ENCODE measurements around the gene SOCS1. TPM values are rescaled to one million over a fixed set of nuclear protein-coding genes. Genes with fewer than 3 reads are reported as not detected.

The SOCS1 gene
- total and polyA plus RNA-seq, 2 of the 8 experiments (the other 6 are each of a cell fraction or from before 2014, with no cell fraction given): 21.0 to 48.9 TPM

DNA sequence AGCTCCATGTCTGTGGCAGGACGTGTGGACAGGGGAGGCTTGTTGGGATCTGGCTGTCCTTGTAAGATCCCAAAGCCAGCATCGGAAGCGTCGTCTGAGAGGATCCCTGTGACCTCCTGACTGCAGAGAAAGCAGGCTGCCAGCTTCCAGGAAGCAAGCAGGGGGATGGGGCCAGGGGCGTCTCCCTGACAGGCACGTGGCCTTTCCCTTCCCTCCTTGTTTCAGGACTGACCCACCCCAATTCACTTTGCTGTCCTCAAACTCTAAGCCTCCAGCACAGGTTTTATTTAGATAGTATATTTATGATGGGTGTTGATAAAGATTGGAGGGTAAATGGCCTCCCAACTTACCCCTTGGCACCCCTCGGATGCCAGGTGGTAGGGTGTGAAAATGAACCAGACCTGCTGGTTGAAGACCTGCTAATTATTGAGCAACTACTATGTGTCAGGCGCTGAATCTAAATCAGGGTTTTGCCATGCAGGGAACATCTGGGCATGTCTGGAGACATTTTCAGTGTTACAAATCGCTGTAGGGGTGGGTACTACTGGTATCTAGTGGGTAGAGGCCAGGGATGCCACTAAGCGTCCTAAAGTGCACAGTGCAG, 24.5 kb downstream of the SOCS1 start:
- no peak overlapping the region for H3K9ac ChIP-seq (replicated peaks in 1 of 4; ENCODE audit: extremely low read depth in 1 of 4, low read depth in 3 of 4, low read length in 3 of 4)
- H3K79me1 ChIP-seq (ENCODE audit: low read depth, low read length): no peaks in the 10 kb centered on the region
- H4K91ac ChIP-seq (replicated peaks; ENCODE audit: insufficient read length, low read length): no peak overlapping the region
- 76% methylated on average over 10 of the region's 10 CpGs; no CpG with 5 or more reads in 1 of the 2 experiments for WGBS, 2 experiments (ENCODE audit: extremely low coverage in 1 of 2, insufficient coverage in 1 of 2, insufficient read length in 1 of 2, insufficient replicate concordance in 2 of 2, low coverage in 1 of 2, low lambda C conversion rate in 2 of 2, missing lambda C conversion rate in 1 of 2)
- H4K5ac ChIP-seq (ENCODE audit: insufficient read length, low read depth, low read length): no peak overlapping the region
- H2BK20ac ChIP-seq (ENCODE audit: low read length): no peak overlapping the region
- peaks cover 0 to 4% (median 1%) of the 10 kb centered on the region in 4 experiments; a peak in 3 of 7 replicates for H3K4me1 ChIP-seq (replicated peaks in 1 of 4; ENCODE audit: control insufficient read depth in 3 of 4, insufficient read depth in 4 of 4, low read length in 3 of 4)
- H3K18ac ChIP-seq (ENCODE audit: extremely low read depth, low read length): no peak overlapping the region
- no peaks in the 10 kb centered on the region for H3K9me3 ChIP-seq (ENCODE audit: insufficient read depth in 2 of 2, low read depth in 1 of 2, low read length in 1 of 2)
- H2BK5ac ChIP-seq (ENCODE audit: low read depth, low read length): no peak overlapping the region
- FAIRE-seq: no peak
- no peak overlapping the region for H3K56ac ChIP-seq (replicated peaks; ENCODE audit: insufficient read length, low read depth, low read length)
- no peak overlapping the region for H3K4me3 ChIP-seq (ENCODE audit: extremely low read depth in 1 of 4, insufficient read depth in 2 of 4, low read depth in 3 of 4, low read length in 4 of 4)
- no peak for DNase-seq (ENCODE audit: low read depth in 1 of 2, low spot score in 2 of 2)
- H2BK15ac ChIP-seq (ENCODE audit: low read length): no peak overlapping the region
- POLR2A ChIA-PET (ENCODE audit: partially characterized antibody): no interaction called here
- H3K36me3 ChIP-seq (ENCODE audit: control insufficient read depth in 2 of 4, insufficient read depth in 4 of 4, low read length in 3 of 4): no peaks in the 10 kb centered on the region
- no peak overlapping the region for H3K14ac ChIP-seq (ENCODE audit: insufficient read length)
- H3K27me3 ChIP-seq (replicated peaks in 1 of 4; ENCODE audit: control insufficient read depth in 3 of 4, extremely low read depth in 1 of 4, insufficient read depth in 3 of 4, low read length in 3 of 4): no peaks in the 10 kb centered on the region
- H2BK120ac ChIP-seq (replicated peaks; ENCODE audit: low read depth, low read length): no peak overlapping the region
- CTCF ChIA-PET (ENCODE audit: partially characterized antibody): interaction anchor here (0.9 to 1.2 kb wide), 3 partner anchors 13 to 122 kb away, joined by 3 to 7 read pairs (median 4); partner anchors contain the start of gene SOCS1
- peak overlapping the region; percentile 68; the same call in 1 of the 2 replicates for H2BK12ac ChIP-seq (ENCODE audit: low read depth, low read length)
- H3K4me2 ChIP-seq (ENCODE audit: insufficient read depth in 1 of 2, low read depth in 2 of 2, low read length in 2 of 2): no peak overlapping the region
- H3K79me2 ChIP-seq (ENCODE audit: control insufficient read depth in 1 of 2, insufficient read depth in 2 of 2, low read length in 2 of 2): no peaks in the 10 kb centered on the region
- H4K20me1 ChIP-seq (replicated peaks in 1 of 2; ENCODE audit: control insufficient read depth in 1 of 2, insufficient read depth in 2 of 2, low read length in 2 of 2): no peaks in the 10 kb centered on the region
- H3K27ac ChIP-seq (ENCODE audit: low read depth, low read length): no peak overlapping the region
- H3K23ac ChIP-seq (ENCODE audit: insufficient read length): no peak overlapping the region
- no peak overlapping the region for H2AK5ac ChIP-seq (ENCODE audit: low read depth, low read length)
- peak; percentile 73 for TF ChIP-seq MAX (IDR thresholded peaks at IDR 0.05)
- no peak for TF ChIP-seq BACH1 (IDR thresholded peaks at IDR 0.05; ENCODE audit: low read length)
- TF ChIP-seq E2F6 (IDR thresholded peaks at IDR 0.05): peak; percentile 71; the same call in 1 of the 2 replicates
- no peak overlapping the region for H4K8ac ChIP-seq (ENCODE audit: extremely low read depth, insufficient read depth, low read length)
- H3K4ac ChIP-seq (replicated peaks; ENCODE audit: insufficient read length, low read depth, low read length): no peak overlapping the region
- no peaks in the 10 kb centered on the region for H3K23me2 ChIP-seq (ENCODE audit: low read depth, low read length)
- H2AFZ ChIP-seq (ENCODE audit: low read length): no peak overlapping the region

Measured in H1 (cell line).